K562 (cell line): Measurements from ENCODE around the gene ORAI1. TPM values are rescaled to one million over a fixed set of nuclear protein-coding genes. Genes with fewer than 3 reads are reported as not detected.

Experiments used
- ASH1L ChIP-seq: fragments of 450-650 bp; IDR thresholded peaks from 2 replicates; pipeline ENCODE4 v1.6.1; 2018; ENCODE audit warnings: borderline replicate concordance, mild to moderate bottlenecking, low read depth; ENCODE audit not compliant: partially characterized antibody
- BACH1 ChIP-seq: fragments of 200-800 bp; sonication (Bioruptor generic); IDR thresholded peaks from 2 replicates; pipeline ENCODE4 v1.6.1; 2016; ENCODE audit warnings: missing genetic modification characterization, missing compliant biosample characterization
- FOXK2 ChIP-seq, 2 experiments: fragments of 450-650 bp; IDR thresholded peaks in 1 of 2; conservative IDR thresholded peaks in 1 of 2; 2 replicates each; pipeline ENCODE4 v1.6.1; 2016; ENCODE audit warnings: low read depth in 2 of 2, mild to moderate bottlenecking in 1 of 2
- GABPA ChIP-seq: fragments of 200-800 bp; sonication (Bioruptor generic); conservative IDR thresholded peaks from 2 replicates; pipeline ENCODE4 v1.6.1; 2016; ENCODE audit warnings: low read depth, missing genetic modification characterization, missing compliant biosample characterization
- KLF13 ChIP-seq: fragments of 450-650 bp; IDR thresholded peaks from 2 replicates; pipeline ENCODE4 v1.6.1; 2016; ENCODE audit warnings: missing genetic modification characterization, low read depth, mild to moderate bottlenecking, missing compliant biosample characterization, moderate library complexity, borderline replicate concordance
- NFE2 ChIP-seq: IDR thresholded peaks from 2 replicates; pipeline ENCODE4 v1.6.1; 2014; ENCODE audit warnings: antibody characterized with exemption, low read depth
- NR2C2 ChIP-seq, 2 experiments: fragments of 200-800 bp in 1 of 2; sonication (Bioruptor generic) in 1 of 2; sonication (generic) in 1 of 2; formaldehyde crosslinking in 1 of 2; IDR thresholded peaks; 2 replicates each; pipeline versions ENCODE4 v1.6.1 to v1.8.0; 2016 to 2022; ENCODE audit warnings: mild to moderate bottlenecking in 1 of 2, missing compliant biosample characterization in 1 of 2, missing genetic modification characterization in 1 of 2, missing genetic modification reagents in 1 of 2
- NR3C1 ChIP-seq: sonication (generic); formaldehyde crosslinking; IDR thresholded peaks from 2 replicates; pipeline ENCODE4 v1.8.1; 2022; ENCODE audit warnings: missing genetic modification reagents
- POLR2H ChIP-seq: IDR thresholded peaks from 2 replicates; pipeline ENCODE4 v1.6.1; 2016; ENCODE audit warnings: missing genetic modification characterization, low read depth, mild to moderate bottlenecking, control low read depth, missing compliant biosample characterization, moderate library complexity
- PRPF4 ChIP-seq: fragments of 200-400 bp; formaldehyde crosslinking; IDR thresholded peaks from one replicate; pipeline ENCODE4 v1.6.1; 2017; ENCODE audit warnings: low read length, low read depth, mild to moderate bottlenecking; ENCODE audit not compliant: insufficient read depth, poor library complexity, severe bottlenecking
- SMAD4 ChIP-seq: fragments of 250-450 bp; sonication (Bioruptor Pico); conservative IDR thresholded peaks from 2 replicates; pipeline ENCODE4 v1.8.0; 2021; ENCODE audit warnings: inconsistent platforms, mild to moderate bottlenecking, moderate library complexity
- SMARCA5 ChIP-seq: fragments of 450-650 bp; IDR thresholded peaks from 2 replicates; pipeline ENCODE4 v1.6.1; 2016
- SNRNP70 ChIP-seq: fragments of 200-400 bp; formaldehyde crosslinking; optimal IDR thresholded peaks from 2 replicates; pipeline ENCODE3; 2017; ENCODE audit warnings: low read depth, low read length
- SPI1 ChIP-seq: IDR thresholded peaks from 2 replicates; pipeline ENCODE4 v1.6.1; 2011; ENCODE audit warnings: low read depth, low read length, control low read depth, borderline replicate concordance
- TCF7L2 ChIP-seq: fragments of 150-350 bp; IDR thresholded peaks from 2 replicates; pipeline ENCODE4 v1.6.1; 2016; ENCODE audit warnings: low read depth, mild to moderate bottlenecking, low read length, moderate library complexity
- TCFL5 ChIP-seq: fragments of 250-450 bp; sonication (Bioruptor Pico); conservative IDR thresholded peaks from 2 replicates; pipeline ENCODE4 v1.6.1; 2021; ENCODE audit warnings: mild to moderate bottlenecking, moderate library complexity, matching md5 sums
- ZC3H4 ChIP-seq: sonication (generic); formaldehyde crosslinking; IDR thresholded peaks from 2 replicates; pipeline ENCODE4 v1.9.0; 2021; ENCODE audit warnings: missing genetic modification reagents, borderline replicate concordance
- ZNF143 ChIP-seq: sonication (generic); formaldehyde crosslinking; IDR thresholded peaks from 2 replicates; pipeline ENCODE4 v1.9.0; 2022; ENCODE audit warnings: mild to moderate bottlenecking, missing genetic modification reagents
- ZNF717 ChIP-seq: fragments of 250-450 bp; sonication (Bioruptor Pico); IDR thresholded peaks from 2 replicates; pipeline ENCODE4 v1.5.0; 2021
- ZNF79 ChIP-seq: fragments of 250-450 bp; sonication (Bioruptor Pico); IDR thresholded peaks from 2 replicates; pipeline ENCODE4 v1.4.0; 2020; ENCODE audit warnings: low read depth, mild to moderate bottlenecking, moderate library complexity
- polyA plus RNA-seq, 8 experiments: library from polyadenylated mRNA; depleted of rRNA in 4 of 8; stranded (reverse) in 5 of 8; unstranded in 3 of 8; fragments of >200 nt; fragmentation: Nextera tagmentation in 2 of 8; fragmentation: Illumina TruSeq in 1 of 8; extraction: Ambion mirVana in 2 of 8; extraction: Trizol in 1 of 8; gene quantifications; 2 replicates each; pipeline versions ENCODE4 v1.2.1 to v1.2.3, GENCODE V29; 2011 to 2014; ENCODE audit warnings: inconsistent platforms in 1 of 8, missing spikeins in 1 of 8
- total RNA-seq, 7 experiments: library from RNA; depleted of rRNA in 6 of 7; stranded (reverse); fragments of >200 nt in 6 of 7; fragmentation: Illumina TruSeq in 2 of 7; extraction: Trizol in 2 of 7; gene quantifications; 2 replicates each; pipeline versions ENCODE4 v1.2.1 to v1.2.3, GENCODE V29; 2011 to 2021; ENCODE audit warnings: low replicate concordance in 1 of 7
- TF ChIP-seq, protein P1 (sequence below): fragments of 250-450 bp; sonication (Bioruptor Pico); IDR thresholded peaks from 2 replicates; pipeline ENCODE4 v1.4.0; 2020; ENCODE audit warnings: mild to moderate bottlenecking, moderate library complexity
- TF ChIP-seq, protein P2 (sequence below): fragments of 250-450 bp; sonication (Bioruptor Pico); IDR thresholded peaks from 2 replicates; pipeline ENCODE4 v1.4.0; 2020
- TF ChIP-seq, protein P3 (sequence below): fragments of 450-650 bp; IDR thresholded peaks from 2 replicates; pipeline ENCODE4 v1.7.1; 2018; ENCODE audit warnings: mild to moderate bottlenecking, low read depth; ENCODE audit not compliant: partially characterized antibody

The ORAI1 gene
- total and polyA plus RNA-seq, 9 of the 15 experiments (the other 6 are each of a cell fraction or from before 2014, with no cell fraction given): 2.6 to 23.8 (median 9.3) TPM

DNA sequence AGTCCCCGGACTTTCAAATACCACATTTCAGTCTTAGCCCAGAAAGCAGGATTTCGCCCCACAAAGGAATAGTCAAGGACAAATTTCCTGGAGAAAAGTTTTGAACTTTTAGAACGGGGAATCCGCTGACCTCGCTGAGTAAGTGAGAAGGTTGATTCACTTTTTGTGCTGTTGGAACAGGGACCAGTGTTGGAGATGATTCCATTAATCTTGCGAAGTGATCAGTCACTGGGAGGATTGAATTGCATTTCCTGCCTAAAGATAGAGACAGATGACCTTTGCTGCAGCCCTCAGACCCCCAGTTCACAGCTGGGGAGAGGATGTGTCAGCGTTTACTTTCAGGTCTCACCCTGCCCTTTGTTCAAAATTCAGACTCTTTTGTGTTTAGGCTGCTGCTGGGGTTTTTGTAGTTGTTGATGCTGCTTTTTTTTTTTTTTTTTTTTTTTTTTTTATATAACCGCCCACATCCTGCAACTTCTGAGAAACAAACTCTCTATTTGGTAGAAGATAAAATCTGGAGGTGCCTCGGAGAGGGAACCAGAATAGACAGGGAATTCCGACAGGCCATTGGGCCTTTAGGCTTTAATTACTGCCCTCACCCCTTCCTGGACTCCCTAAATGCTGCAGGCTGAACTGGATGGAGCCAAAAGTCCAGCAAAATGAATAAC lies 35.7 kb upstream of the ORAI1 start (continued):
- TF ChIP-seq, protein P1, sequence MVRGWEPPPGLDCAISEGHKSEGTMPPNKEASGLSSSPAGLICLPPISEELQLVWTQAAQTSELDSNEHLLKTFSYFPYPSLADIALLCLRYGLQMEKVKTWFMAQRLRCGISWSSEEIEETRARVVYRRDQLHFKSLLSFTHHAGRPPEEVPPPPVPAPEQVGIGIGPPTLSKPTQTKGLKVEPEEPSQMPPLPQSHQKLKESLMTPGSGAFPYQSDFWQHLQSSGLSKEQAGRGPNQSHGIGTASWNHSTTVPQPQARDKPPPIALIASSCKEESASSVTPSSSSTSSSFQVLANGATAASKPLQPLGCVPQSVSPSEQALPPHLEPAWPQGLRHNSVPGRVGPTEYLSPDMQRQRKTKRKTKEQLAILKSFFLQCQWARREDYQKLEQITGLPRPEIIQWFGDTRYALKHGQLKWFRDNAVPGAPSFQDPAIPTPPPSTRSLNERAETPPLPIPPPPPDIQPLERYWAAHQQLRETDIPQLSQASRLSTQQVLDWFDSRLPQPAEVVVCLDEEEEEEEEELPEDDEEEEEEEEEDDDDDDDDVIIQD (CRISPR knock-in tag): no peak
- TF ChIP-seq, protein P2, sequence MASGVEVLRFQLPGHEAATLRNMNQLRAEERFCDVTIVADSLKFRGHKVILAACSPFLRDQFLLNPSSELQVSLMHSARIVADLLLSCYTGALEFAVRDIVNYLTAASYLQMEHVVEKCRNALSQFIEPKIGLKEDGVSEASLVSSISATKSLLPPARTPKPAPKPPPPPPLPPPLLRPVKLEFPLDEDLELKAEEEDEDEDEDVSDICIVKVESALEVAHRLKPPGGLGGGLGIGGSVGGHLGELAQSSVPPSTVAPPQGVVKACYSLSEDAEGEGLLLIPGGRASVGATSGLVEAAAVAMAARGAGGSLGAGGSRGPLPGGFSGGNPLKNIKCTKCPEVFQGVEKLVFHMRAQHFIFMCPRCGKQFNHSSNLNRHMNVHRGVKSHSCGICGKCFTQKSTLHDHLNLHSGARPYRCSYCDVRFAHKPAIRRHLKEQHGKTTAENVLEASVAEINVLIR (CRISPR knock-in tag): no peak
- TF ChIP-seq NR2C2 (CRISPR knock-in tag; IDR thresholded peaks at IDR 0.05): no peak
- peak; percentile 16; the same call in 1 of the 2 replicates for TF ChIP-seq NR2C2 (tag; IDR thresholded peaks at IDR 0.05)
- TF ChIP-seq FOXK2 (conservative IDR thresholded peaks at IDR 0.05 in 1 of 2, IDR thresholded peaks at IDR 0.05 in 1 of 2; ENCODE audit: low read depth in 2 of 2): no peak
- TF ChIP-seq ASH1L: no peak
- no peak for TF ChIP-seq PRPF4
- no peak for TF ChIP-seq ZC3H4
- TF ChIP-seq TCF7L2: no peak
- TF ChIP-seq TCFL5 (CRISPR knock-in tag): no peak
- 0 out of 2 replicates have a peak, but pooled peaks have one; percentile 27 for TF ChIP-seq POLR2H (tag)
- TF ChIP-seq SPI1: no peak
- TF ChIP-seq KLF13 (tag): no peak
- peak; percentile 16; the same call in 1 of the 2 replicates for TF ChIP-seq BACH1 (tag)
- TF ChIP-seq NFE2: peak; percentile 62
- no peak for TF ChIP-seq SMARCA5
- no peak for TF ChIP-seq NR3C1 (CRISPR knock-in tag)
- TF ChIP-seq ZNF143 (CRISPR knock-in tag): no peak
- TF ChIP-seq, protein P3, sequence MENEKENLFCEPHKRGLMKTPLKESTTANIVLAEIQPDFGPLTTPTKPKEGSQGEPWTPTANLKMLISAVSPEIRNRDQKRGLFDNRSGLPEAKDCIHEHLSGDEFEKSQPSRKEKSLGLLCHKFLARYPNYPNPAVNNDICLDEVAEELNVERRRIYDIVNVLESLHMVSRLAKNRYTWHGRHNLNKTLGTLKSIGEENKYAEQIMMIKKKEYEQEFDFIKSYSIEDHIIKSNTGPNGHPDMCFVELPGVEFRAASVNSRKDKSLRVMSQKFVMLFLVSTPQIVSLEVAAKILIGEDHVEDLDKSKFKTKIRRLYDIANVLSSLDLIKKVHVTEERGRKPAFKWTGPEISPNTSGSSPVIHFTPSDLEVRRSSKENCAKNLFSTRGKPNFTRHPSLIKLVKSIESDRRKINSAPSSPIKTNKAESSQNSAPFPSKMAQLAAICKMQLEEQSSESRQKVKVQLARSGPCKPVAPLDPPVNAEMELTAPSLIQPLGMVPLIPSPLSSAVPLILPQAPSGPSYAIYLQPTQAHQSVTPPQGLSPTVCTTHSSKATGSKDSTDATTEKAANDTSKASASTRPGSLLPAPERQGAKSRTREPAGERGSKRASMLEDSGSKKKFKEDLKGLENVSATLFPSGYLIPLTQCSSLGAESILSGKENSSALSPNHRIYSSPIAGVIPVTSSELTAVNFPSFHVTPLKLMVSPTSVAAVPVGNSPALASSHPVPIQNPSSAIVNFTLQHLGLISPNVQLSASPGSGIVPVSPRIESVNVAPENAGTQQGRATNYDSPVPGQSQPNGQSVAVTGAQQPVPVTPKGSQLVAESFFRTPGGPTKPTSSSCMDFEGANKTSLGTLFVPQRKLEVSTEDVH: no peak
- no peak for TF ChIP-seq ZNF717 (CRISPR knock-in tag)
- TF ChIP-seq GABPA (tag): peak; percentile 51
- TF ChIP-seq SMAD4 (CRISPR knock-in tag): no peak
- no peak for TF ChIP-seq SNRNP70
- TF ChIP-seq ZNF79: no peak
